Measurements from ENCODE around the gene TCIRG1.
A peak's percentile ranks its signal among the peaks of the same experiment; 100 is the strongest.

The TCIRG1 gene

GRCh38 chr11:68099474-68100405, 60.9 kb downstream of the TCIRG1 start:
- Histone ChIP-seq H3K4me2 (ENCODE audit: low read depth, low read length, poor library complexity, severe bottlenecking) (peak overlapping the region; percentile 20), H3K27ac (ENCODE audit: low read depth, low read length) (no peak overlapping the region), H4K20me1 (ENCODE audit: low read depth, low read length) (no peaks in the 10 kb centered on the region), H3K9me2 (replicated peaks; ENCODE audit: insufficient read depth, low read length) (no peaks in the 10 kb centered on the region), H3K27me3 (ENCODE audit: low read length) (no peaks in the 10 kb centered on the region), H3F3A (ENCODE audit: insufficient read depth) (peaks cover 7% of the 10 kb centered on the region; the same call in 1 of the 2 replicates), H3K9me3 (ENCODE audit: insufficient read depth, low read length) (no peaks in the 10 kb centered on the region), H2AFZ (ENCODE audit: low read depth, low read length, severe bottlenecking) (no peak overlapping the region), H3K9ac (ENCODE audit: low read length) (no peak overlapping the region), H3K36me3 (ENCODE audit: low read length) (0 out of 2 replicates have a peak, but pooled peaks cover 2% of the 10 kb centered on the region), H3K79me2 (ENCODE audit: insufficient read depth, low read length) (peaks cover 65% of the 10 kb centered on the region), H3K4me3 (ENCODE audit: insufficient read depth, low read length, poor library complexity, severe bottlenecking) (no peak overlapping the region)
- TF ChIP-seq, protein P1, sequence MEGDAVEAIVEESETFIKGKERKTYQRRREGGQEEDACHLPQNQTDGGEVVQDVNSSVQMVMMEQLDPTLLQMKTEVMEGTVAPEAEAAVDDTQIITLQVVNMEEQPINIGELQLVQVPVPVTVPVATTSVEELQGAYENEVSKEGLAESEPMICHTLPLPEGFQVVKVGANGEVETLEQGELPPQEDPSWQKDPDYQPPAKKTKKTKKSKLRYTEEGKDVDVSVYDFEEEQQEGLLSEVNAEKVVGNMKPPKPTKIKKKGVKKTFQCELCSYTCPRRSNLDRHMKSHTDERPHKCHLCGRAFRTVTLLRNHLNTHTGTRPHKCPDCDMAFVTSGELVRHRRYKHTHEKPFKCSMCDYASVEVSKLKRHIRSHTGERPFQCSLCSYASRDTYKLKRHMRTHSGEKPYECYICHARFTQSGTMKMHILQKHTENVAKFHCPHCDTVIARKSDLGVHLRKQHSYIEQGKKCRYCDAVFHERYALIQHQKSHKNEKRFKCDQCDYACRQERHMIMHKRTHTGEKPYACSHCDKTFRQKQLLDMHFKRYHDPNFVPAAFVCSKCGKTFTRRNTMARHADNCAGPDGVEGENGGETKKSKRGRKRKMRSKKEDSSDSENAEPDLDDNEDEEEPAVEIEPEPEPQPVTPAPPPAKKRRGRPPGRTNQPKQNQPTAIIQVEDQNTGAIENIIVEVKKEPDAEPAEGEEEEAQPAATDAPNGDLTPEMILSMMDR (IDR thresholded peaks at IDR 0.05; ENCODE audit: insufficient read depth, low read length, poor library complexity, severe bottlenecking): no peak
- TF ChIP-seq EZH2phosphoT487 (conservative IDR thresholded peaks at IDR 0.05; ENCODE audit: low read length): no peak

Measured in SU-DHL-6 (cell line).